ENCODE data around the gene GATA5. TPM values are rescaled to one million over a fixed set of nuclear protein-coding genes. Genes with fewer than 3 reads are reported as not detected.

Gene GATA5
- total RNA-seq, 1 experiment from 2014 or later: 0.18 TPM

GRCh38 chr20:62508641-62509051 is 32.9 kb upstream of the GATA5 start:
- CTCF ChIA-PET: no interaction called here
- Histone ChIP-seq H3K9me2 (replicated peaks; ENCODE audit: low read length) (no peaks in the 10 kb centered on the region), H2AFZ (ENCODE audit: low read length) (no peak overlapping the region), H3K27me3 (ENCODE audit: low read length) (no peaks in the 10 kb centered on the region), H3K9me3 (ENCODE audit: low read length) (no peaks in the 10 kb centered on the region), H3K27ac (ENCODE audit: low read length) (no peak overlapping the region), H3F3A (ENCODE audit: low read length, unreplicated experiment) (no peaks in the 10 kb centered on the region), H3K9ac (ENCODE audit: low read length) (no peak overlapping the region), H3K4me3 (ENCODE audit: low read length) (no peak overlapping the region), H3K36me3 (ENCODE audit: low read depth, low read length) (no peaks in the 10 kb centered on the region), H3K79me2 (ENCODE audit: low read length) (no peaks in the 10 kb centered on the region), H4K20me1 (ENCODE audit: low read length) (no peaks in the 10 kb centered on the region), H3K4me2 (ENCODE audit: low read length) (no peak overlapping the region), H3K4me1 (ENCODE audit: insufficient read depth, low read length) (no peaks in the 10 kb centered on the region)
- ATAC-seq: peak; percentile 44
- BruUV-seq (replicated peaks): no TSS peak
- POLR2A ChIA-PET (ENCODE audit: unreplicated experiment): no interaction called here
- no peak for DNase-seq
- intact Hi-C loops (cut with micrococcal nuclease): no loop called here
- TF ChIP-seq EZH2phosphoT487 (IDR thresholded peaks at IDR 0.05; ENCODE audit: borderline replicate concordance, low read length) (no peak), EZH2 (IDR thresholded peaks at IDR 0.05; ENCODE audit: low read length, unreplicated experiment) (no peak), CTCF (conservative IDR thresholded peaks at IDR 0.05; ENCODE audit: low read depth, low read length) (no peak)

DNA sequence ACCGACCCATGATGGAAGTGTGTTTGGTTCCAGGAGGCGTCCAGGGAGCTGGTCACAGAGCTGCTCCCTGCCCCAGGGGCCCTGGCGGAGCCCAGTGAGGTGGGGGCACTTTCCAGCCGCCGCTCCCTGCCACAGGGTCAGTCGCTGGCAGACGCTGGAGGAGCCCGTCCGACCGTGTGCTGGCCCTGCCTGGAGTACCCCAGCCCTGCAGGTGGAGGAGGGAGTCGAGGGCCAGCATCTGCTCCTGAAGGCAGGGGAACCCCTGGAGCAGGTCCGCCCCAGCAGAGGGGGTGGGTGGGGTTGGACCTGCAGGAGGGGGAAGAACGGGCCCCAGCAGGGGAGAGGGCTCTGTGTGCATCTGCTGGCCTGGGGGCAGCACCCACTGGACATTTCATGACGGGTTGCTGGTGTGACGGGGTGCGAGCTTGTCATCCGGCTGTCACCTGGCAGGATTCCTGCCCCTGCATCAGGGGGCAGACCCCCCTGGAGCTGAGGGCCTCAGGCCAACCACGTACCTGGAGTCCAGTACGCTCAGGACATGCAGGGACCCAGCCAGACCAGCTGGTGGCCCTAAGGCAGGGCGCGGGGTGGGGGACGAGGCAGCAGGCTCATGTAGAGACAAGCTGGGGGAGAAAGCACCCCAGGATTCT is 32.3 kb upstream of the GATA5 start:
- intact Hi-C loops (cut with micrococcal nuclease): no loop called here
- DNase-seq (no peak), ATAC-seq (no peak)

More for the DNA sequence above, 32.3 kb upstream of the GATA5 start:
- no peak overlapping the region for H3K4me2 ChIP-seq (ENCODE audit: low read length)
- H3K27ac ChIP-seq (ENCODE audit: low read length): no peak overlapping the region
- H3K9me3 ChIP-seq (ENCODE audit: low read length): no peaks in the 10 kb centered on the region
- CTCF ChIA-PET: no interaction called here
- TF ChIP-seq CTCF (conservative IDR thresholded peaks at IDR 0.05; ENCODE audit: low read depth, low read length): no peak
- no peak for TF ChIP-seq EZH2 (IDR thresholded peaks at IDR 0.05; ENCODE audit: low read length, unreplicated experiment)
- no peak for TF ChIP-seq EZH2phosphoT487 (IDR thresholded peaks at IDR 0.05; ENCODE audit: borderline replicate concordance, low read length)
- POLR2A ChIA-PET (ENCODE audit: unreplicated experiment): interaction anchor here (0.5 kb wide), 1 partner anchor 59 kb away, joined by 3 read pairs; no protein-coding TSS in a partner anchor
- no peaks in the 10 kb centered on the region for H3F3A ChIP-seq (ENCODE audit: low read length, unreplicated experiment)
- no peak overlapping the region for H3K4me3 ChIP-seq (ENCODE audit: low read length)
- H3K79me2 ChIP-seq (ENCODE audit: low read length): no peaks in the 10 kb centered on the region
- H4K20me1 ChIP-seq (ENCODE audit: low read length): no peaks in the 10 kb centered on the region
- H3K9ac ChIP-seq (ENCODE audit: low read length): no peak overlapping the region
- BruUV-seq (replicated peaks): no TSS peak
- no peaks in the 10 kb centered on the region for H3K36me3 ChIP-seq (ENCODE audit: low read depth, low read length)
- no peaks in the 10 kb centered on the region for H3K9me2 ChIP-seq (replicated peaks; ENCODE audit: low read length)
- H3K27me3 ChIP-seq (ENCODE audit: low read length): no peaks in the 10 kb centered on the region
- H2AFZ ChIP-seq (ENCODE audit: low read length): no peak overlapping the region
- no peaks in the 10 kb centered on the region for H3K4me1 ChIP-seq (ENCODE audit: insufficient read depth, low read length)
